Fibroblast of lung (primary cell): ENCODE data around the gene MRPS2. TPM values are rescaled to one million over a fixed set of nuclear protein-coding genes. Genes with fewer than 3 reads are reported as not detected.

Experiments used
- DNase-seq, 2 donors: peaks; one replicate each; pipeline versions ENCODE4 v3.0.0 to v3.0.0-alpha.2; 2010; ENCODE audit warnings: low read depth in 2 of 2
- H2AFZ ChIP-seq: 2 replicates; pipeline ENCODE4 v1.5.1; 2012; ENCODE audit warnings: low read length, control low read depth, inconsistent platforms
- H3K27ac ChIP-seq: 2 replicates; pipeline ENCODE4 v1.5.1; 2011; ENCODE audit warnings: low read length, control low read depth; ENCODE audit not compliant: insufficient read depth
- H3K27me3 ChIP-seq: 2 replicates; pipeline ENCODE4 v1.5.1; 2011; ENCODE audit warnings: mild to moderate bottlenecking, low read length; ENCODE audit not compliant: control insufficient read depth, insufficient read depth
- H3K36me3 ChIP-seq: 2 replicates; pipeline ENCODE4 v1.5.1; 2011; ENCODE audit warnings: low read length; ENCODE audit not compliant: control insufficient read depth, insufficient read depth
- H3K4me1 ChIP-seq: 2 replicates; pipeline ENCODE4 v1.5.1; 2011; ENCODE audit warnings: low read length; ENCODE audit not compliant: control insufficient read depth, insufficient read depth; ENCODE audit errors: extremely low read depth
- H3K4me2 ChIP-seq: 2 replicates; pipeline ENCODE4 v1.5.1; 2011; ENCODE audit warnings: low read length, control low read depth; ENCODE audit not compliant: insufficient read depth; ENCODE audit errors: extremely low read depth
- H3K4me3 ChIP-seq, 4 experiments: fragments of 200-600 bp in 1 of 4; sonication (generic) in 1 of 4; replicated peaks in 1 of 4; 2 replicates each; pipeline ENCODE4 v1.5.1; 2011 to 2016; ENCODE audit warnings: low read length in 4 of 4, low read depth in 3 of 4, mild to moderate bottlenecking in 3 of 4, control low read depth in 2 of 4, inconsistent platforms in 1 of 4, mixed read lengths in 1 of 4; ENCODE audit not compliant: insufficient read depth in 1 of 4; ENCODE audit errors: control extremely low read depth in 1 of 4
- H3K79me2 ChIP-seq: 2 replicates; pipeline ENCODE4 v1.5.1; 2012; ENCODE audit warnings: mild to moderate bottlenecking, low read length, inconsistent platforms; ENCODE audit not compliant: control insufficient read depth, insufficient read depth
- H3K9ac ChIP-seq: 2 replicates; pipeline ENCODE4 v1.5.1; 2011; ENCODE audit warnings: mild to moderate bottlenecking, low read length, control low read depth; ENCODE audit not compliant: insufficient read depth
- H3K9me3 ChIP-seq: 2 replicates; pipeline ENCODE4 v1.5.1; 2012; ENCODE audit warnings: low read depth, low read length; ENCODE audit not compliant: control insufficient read depth, insufficient read depth
- H4K20me1 ChIP-seq: 2 replicates; pipeline ENCODE4 v1.5.1; 2011; ENCODE audit warnings: low read length; ENCODE audit not compliant: control insufficient read depth, insufficient read depth; ENCODE audit errors: extremely low read depth
- CTCF ChIP-seq, 2 donors: IDR thresholded peaks in 1 of 2; conservative IDR thresholded peaks in 1 of 2; 1 replicate in 1 of 2; 2 replicates in 1 of 2; pipeline ENCODE4 v1.5.1; 2011 to 2012; ENCODE audit warnings: low read length in 2 of 2, control low read depth in 1 of 2, inconsistent platforms in 1 of 2, low read depth in 1 of 2, mild to moderate bottlenecking in 1 of 2
- EZH2 ChIP-seq: IDR thresholded peaks from 2 replicates; pipeline ENCODE4 v1.5.1; 2012; ENCODE audit warnings: low read length, control low read depth, mild to moderate bottlenecking; ENCODE audit errors: missing control alignments
- polyA plus RNA-seq, 2 donors: library from polyadenylated mRNA; depleted of rRNA in 1 of 2; stranded (reverse) in 1 of 2; unstranded in 1 of 2; fragments of >200 nt; gene quantifications; 2 replicates each; pipeline ENCODE4 v1.2.1, GENCODE V29; 2011 to 2012; ENCODE audit warnings: missing spikeins in 1 of 2
- total RNA-seq: library from RNA; depleted of rRNA; stranded (reverse); fragments of >200 nt; gene quantifications from 2 replicates; pipeline ENCODE4 v1.2.1, GENCODE V29; 2014

The MRPS2 gene
- total and polyA plus RNA-seq, 2 donors (not counting 1 experiment from before 2014, with no cell fraction given) = 10.4 to 43.6 TPM

GRCh38 chr9:135478829-135479468 is 21.5 kb upstream of the MRPS2 start:
- Histone ChIP-seq H3K4me1 (no peaks in the 10 kb centered on the region), H3K4me2 (peak overlapping the region; percentile 35), H3K27ac (no peak overlapping the region), H3K36me3 (no peaks in the 10 kb centered on the region), H2AFZ (no peak overlapping the region), H4K20me1 (no peaks in the 10 kb centered on the region), H3K9me3 (no peaks in the 10 kb centered on the region), H3K4me3 (peak overlapping the region in 2 of 4 experiments; percentile 17 to 42), H3K9ac (no peak overlapping the region), H3K79me2 (no peaks in the 10 kb centered on the region), H3K27me3 (no peaks in the 10 kb centered on the region)
- no peak for TF ChIP-seq CTCF (conservative IDR thresholded peaks at IDR 0.05 in 1 of 2, IDR thresholded peaks at IDR 0.05 in 1 of 2; ENCODE audit: low read depth in 1 of 2, low read length in 2 of 2)
- TF ChIP-seq EZH2 = no peak
- peak in 1 of 2 donors; percentile 23 for DNase-seq

- H3K27me3 ChIP-seq = no peaks in the 10 kb centered on the region
- peak within 1 kb of the TSS; percentile 71 for H2AFZ ChIP-seq
- TF ChIP-seq EZH2 = no peak
- TF ChIP-seq CTCF (conservative IDR thresholded peaks at IDR 0.05 in 1 of 2, IDR thresholded peaks at IDR 0.05 in 1 of 2; ENCODE audit: low read depth in 1 of 2, low read length in 2 of 2) = no peak
- no peak for DNase-seq
- H3K79me2 ChIP-seq = no peaks in the 10 kb centered on the region
- no peaks in the 10 kb centered on the region for H3K36me3 ChIP-seq
- H4K20me1 ChIP-seq = no peaks in the 10 kb centered on the region
- H3K4me3 ChIP-seq = peak within 1 kb of the TSS; percentile 54 to 68 (median 66)
- H3K4me1 ChIP-seq = no peaks in the 10 kb centered on the region
- no peak within 1 kb of the TSS for H3K27ac ChIP-seq
- H3K4me2 ChIP-seq = peak within 1 kb of the TSS; percentile 81
- peak within 1 kb of the TSS; percentile 44 for H3K9ac ChIP-seq
- H3K9me3 ChIP-seq = no peaks in the 10 kb centered on the region
Measured at GRCh38 chr9:135479469-135480052, 20.9 kb upstream of the MRPS2 start, which contains the start of gene PPP1R26. Gene PPP1R26 (plus strand): TSS chr9:135479782. CDS start chr9:135484511, 4,729 bp downstream.

GRCh38 chr9:135480071-135480939 is 20.2 kb upstream of the MRPS2 start:
- no peaks in the 10 kb centered on the region for H3K27me3 ChIP-seq
- H3K36me3 ChIP-seq = no peaks in the 10 kb centered on the region
- TF ChIP-seq CTCF (conservative IDR thresholded peaks at IDR 0.05 in 1 of 2, IDR thresholded peaks at IDR 0.05 in 1 of 2; ENCODE audit: low read depth in 1 of 2, low read length in 2 of 2) = no peak
- no peak for TF ChIP-seq EZH2
- H3K4me1 ChIP-seq = no peaks in the 10 kb centered on the region
- no peak overlapping the region for H3K27ac ChIP-seq
- H4K20me1 ChIP-seq = no peaks in the 10 kb centered on the region
- DNase-seq = peak; percentile 21 to 35
- no peaks in the 10 kb centered on the region for H3K79me2 ChIP-seq
- peak overlapping the region; percentile 54 to 68 (median 66) for H3K4me3 ChIP-seq
- H3K4me2 ChIP-seq = peak overlapping the region; percentile 81
- H3K9ac ChIP-seq = peak overlapping the region; percentile 44
- peak overlapping the region; percentile 71 for H2AFZ ChIP-seq
- H3K9me3 ChIP-seq = no peaks in the 10 kb centered on the region
